PC-3 (cell line): Measurements from ENCODE around the gene MYH15. TPM values are rescaled to one million over a fixed set of nuclear protein-coding genes. Genes with fewer than 3 reads are reported as not detected.

Experiments used
- ATAC-seq: fragments of 200-7000 bp; cut with Tn5 transposase; 2 replicates; pipeline ENCODE4 v1.9.1; 2020; ENCODE audit warnings: mild to moderate bottlenecking, moderate library complexity
- BruUV-seq: library from RNA; stranded (reverse); fragments of 400-500 nt; replicated peaks from 2 replicates; lab custom pipeline; 2021; lab: Mats Ljungman, UMichigan
- CTCF ChIA-PET: fragments of 300-600 bp; sonication (Branson Sonifier 250); formaldehyde crosslinking; loops from one replicate; lab custom pipeline; 2022; ENCODE audit warnings: antibody characterized with exemption; lab: Charles Lee
- POLR2A ChIA-PET: fragments of 300-600 bp; sonication (Branson Sonifier 250); formaldehyde crosslinking; loops from one replicate; lab custom pipeline; 2022; ENCODE audit warnings: antibody characterized with exemption; ENCODE audit not compliant: unreplicated experiment; lab: Charles Lee
- DNase-seq: peaks from one replicate; pipeline ENCODE4 v3.0.0-alpha.2; 2015
- H2AFZ ChIP-seq: fragments of 300-600 bp; sonication (generic); 2 replicates; pipeline ENCODE4 v1.6.0; 2016; ENCODE audit warnings: antibody characterized with exemption, low read length
- H3F3A ChIP-seq: fragments of 300-600 bp; sonication (generic); one replicate; pipeline ENCODE4 v1.6.0; 2017; ENCODE audit warnings: antibody characterized with exemption, low read length, control low read depth, mild to moderate bottlenecking; ENCODE audit not compliant: unreplicated experiment
- H3K27ac ChIP-seq: fragments of 300-600 bp; sonication (generic); 2 replicates; pipeline ENCODE4 v1.5.1; 2016; ENCODE audit warnings: mild to moderate bottlenecking, low read length
- H3K27me3 ChIP-seq: fragments of 300-600 bp; sonication (generic); 2 replicates; pipeline ENCODE4 v1.6.1; 2016; ENCODE audit warnings: low read length, mixed read lengths
- H3K36me3 ChIP-seq: fragments of 300-600 bp; sonication (generic); 2 replicates; pipeline ENCODE4 v1.6.1; 2016; ENCODE audit warnings: low read depth, mixed run types, low read length, mixed read lengths
- H3K4me1 ChIP-seq: fragments of 300-600 bp; sonication (generic); 2 replicates; pipeline ENCODE4 v1.5.1; 2016; ENCODE audit warnings: low read length; ENCODE audit not compliant: insufficient read depth
- H3K4me2 ChIP-seq: fragments of 300-600 bp; sonication (generic); 2 replicates; pipeline ENCODE4 v1.6.0; 2016; ENCODE audit warnings: low read length
- H3K4me3 ChIP-seq: fragments of 300-600 bp; sonication (generic); 2 replicates; pipeline ENCODE4 v1.5.1; 2016; ENCODE audit warnings: mild to moderate bottlenecking, low read length, mixed read lengths
- H3K79me2 ChIP-seq: fragments of 300-600 bp; sonication (generic); 2 replicates; pipeline ENCODE4 v1.6.1; 2017; ENCODE audit warnings: low read length, mixed read lengths
- H3K9ac ChIP-seq: fragments of 300-600 bp; sonication (generic); 2 replicates; pipeline ENCODE4 v1.6.0; 2016; ENCODE audit warnings: mild to moderate bottlenecking, low read length
- H3K9me2 ChIP-seq: fragments of 300-600 bp; sonication (generic); replicated peaks from 2 replicates; pipeline ENCODE4 v1.6.1; 2016; ENCODE audit warnings: mixed run types, low read length, mixed read lengths
- H3K9me3 ChIP-seq: fragments of 300-600 bp; sonication (generic); 2 replicates; pipeline ENCODE4 v1.6.1; 2016; ENCODE audit warnings: low read length, mixed read lengths
- H4K20me1 ChIP-seq: fragments of 300-600 bp; sonication (generic); 2 replicates; pipeline ENCODE4 v1.6.1; 2016; ENCODE audit warnings: low read length, mixed read lengths
- EZH2 ChIP-seq: fragments of 300-600 bp; sonication (generic); IDR thresholded peaks from one replicate; pipeline ENCODE4 v1.6.1; 2017; ENCODE audit warnings: antibody characterized with exemption, mild to moderate bottlenecking, low read length; ENCODE audit not compliant: unreplicated experiment
- EZH2phosphoT487 ChIP-seq: fragments of 300-600 bp; sonication (generic); IDR thresholded peaks from 2 replicates; pipeline ENCODE4 v1.6.1; 2018; ENCODE audit warnings: mild to moderate bottlenecking, antibody characterized with exemption, low read length, borderline replicate concordance
- intact Hi-C: fragments of 100-400 bp; cut with micrococcal nuclease; formaldehyde crosslinking; loops from 2 replicates; pipeline ENCODE4 v1.9.0; 2023
- total RNA-seq: library from RNA; depleted of rRNA; stranded (reverse); fragments of >200 nt; gene quantifications from 2 replicates; pipeline ENCODE4 v1.2.3, GENCODE V29; 2014
- TF ChIP-seq, protein P1 (sequence below): fragments of 300-600 bp; sonication (generic); conservative IDR thresholded peaks from 2 replicates; pipeline ENCODE4 v1.5.1; 2017; ENCODE audit warnings: antibody characterized with exemption, low read depth, mild to moderate bottlenecking, low read length

MYH15 gene
- total RNA-seq, 1 experiment from 2014 or later, result 2.4 TPM

- H3K27me3 ChIP-seq, result no peaks in the 10 kb centered on the region
- no peaks in the 10 kb centered on the region for H3F3A ChIP-seq
- peaks cover 13% of the 10 kb centered on the region for H3K4me1 ChIP-seq
- no peaks in the 10 kb centered on the region for H4K20me1 ChIP-seq
- H3K27ac ChIP-seq, result no peak overlapping the region
- no peaks in the 10 kb centered on the region for H3K36me3 ChIP-seq
- H3K4me3 ChIP-seq, result no peak overlapping the region
- ChIA-PET CTCF (no interaction called here), POLR2A (no interaction called here)
- DNase-seq, result no peak
- no peaks in the 10 kb centered on the region for H3K9me3 ChIP-seq
- H3K9me2 ChIP-seq, result no peaks in the 10 kb centered on the region
- no peak overlapping the region for H3K9ac ChIP-seq
- no peak for ATAC-seq
- no peaks in the 10 kb centered on the region for H3K79me2 ChIP-seq
- H3K4me2 ChIP-seq, result no peak overlapping the region
- BruUV-seq, result no TSS peak
- TF ChIP-seq EZH2phosphoT487, result no peak
- no peak for TF ChIP-seq EZH2
- TF ChIP-seq, protein P1, sequence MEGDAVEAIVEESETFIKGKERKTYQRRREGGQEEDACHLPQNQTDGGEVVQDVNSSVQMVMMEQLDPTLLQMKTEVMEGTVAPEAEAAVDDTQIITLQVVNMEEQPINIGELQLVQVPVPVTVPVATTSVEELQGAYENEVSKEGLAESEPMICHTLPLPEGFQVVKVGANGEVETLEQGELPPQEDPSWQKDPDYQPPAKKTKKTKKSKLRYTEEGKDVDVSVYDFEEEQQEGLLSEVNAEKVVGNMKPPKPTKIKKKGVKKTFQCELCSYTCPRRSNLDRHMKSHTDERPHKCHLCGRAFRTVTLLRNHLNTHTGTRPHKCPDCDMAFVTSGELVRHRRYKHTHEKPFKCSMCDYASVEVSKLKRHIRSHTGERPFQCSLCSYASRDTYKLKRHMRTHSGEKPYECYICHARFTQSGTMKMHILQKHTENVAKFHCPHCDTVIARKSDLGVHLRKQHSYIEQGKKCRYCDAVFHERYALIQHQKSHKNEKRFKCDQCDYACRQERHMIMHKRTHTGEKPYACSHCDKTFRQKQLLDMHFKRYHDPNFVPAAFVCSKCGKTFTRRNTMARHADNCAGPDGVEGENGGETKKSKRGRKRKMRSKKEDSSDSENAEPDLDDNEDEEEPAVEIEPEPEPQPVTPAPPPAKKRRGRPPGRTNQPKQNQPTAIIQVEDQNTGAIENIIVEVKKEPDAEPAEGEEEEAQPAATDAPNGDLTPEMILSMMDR, result no peak
- no peak overlapping the region for H2AFZ ChIP-seq
- intact Hi-C loops, result no loop called here
Observed at GRCh38 chr3:108415661-108416060, 94.7 kb downstream of the MYH15 start.

DNA sequence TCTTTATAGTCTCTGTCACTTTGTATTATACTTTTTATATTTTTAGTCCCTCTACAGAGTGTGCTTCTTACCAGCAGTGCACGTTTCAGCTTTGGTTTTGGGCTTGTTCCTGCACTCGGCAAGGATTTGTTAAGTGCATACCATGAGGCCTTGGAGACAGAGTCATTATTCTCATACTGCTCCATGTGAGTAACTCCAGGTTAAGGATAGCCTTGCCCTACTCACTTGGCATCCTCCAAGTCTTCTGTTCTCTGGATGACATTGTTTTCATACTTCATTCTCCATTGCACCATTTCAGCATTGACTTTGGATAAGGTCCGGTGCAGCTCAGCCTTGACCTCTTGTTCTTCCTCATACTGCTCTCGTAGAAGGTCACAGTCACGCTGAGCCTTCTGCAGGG lies 96.4 kb downstream of the MYH15 start:
- POLR2A ChIA-PET, result no interaction called here
- intact Hi-C loops, result no loop called here
- ATAC-seq (no peak), DNase-seq (no peak)
- no peak overlapping the region for H3K4me2 ChIP-seq
- no peaks in the 10 kb centered on the region for H3F3A ChIP-seq
- CTCF ChIA-PET, result no interaction called here
- H3K4me1 ChIP-seq, result peaks cover 13% of the 10 kb centered on the region
- no peaks in the 10 kb centered on the region for H3K9me2 ChIP-seq
- TF ChIP-seq, protein P1, result no peak
- TF ChIP-seq EZH2phosphoT487 (no peak), EZH2 (no peak)
- no peak overlapping the region for H3K9ac ChIP-seq
- no peaks in the 10 kb centered on the region for H3K9me3 ChIP-seq
- H3K4me3 ChIP-seq, result no peak overlapping the region
- BruUV-seq, result no TSS peak
- no peak overlapping the region for H2AFZ ChIP-seq
- no peaks in the 10 kb centered on the region for H4K20me1 ChIP-seq
- no peaks in the 10 kb centered on the region for H3K79me2 ChIP-seq
- no peaks in the 10 kb centered on the region for H3K36me3 ChIP-seq
- H3K27me3 ChIP-seq, result no peaks in the 10 kb centered on the region
- no peak overlapping the region for H3K27ac ChIP-seq

- TF ChIP-seq, protein P1, result no peak
- intact Hi-C loops, result no loop called here
- Histone ChIP-seq H3K9ac (no peak overlapping the region), H2AFZ (no peak overlapping the region), H3K4me3 (no peak overlapping the region), H3K9me3 (no peaks in the 10 kb centered on the region), H3F3A (no peaks in the 10 kb centered on the region), H3K9me2 (no peaks in the 10 kb centered on the region), H3K27me3 (no peaks in the 10 kb centered on the region), H4K20me1 (no peaks in the 10 kb centered on the region), H3K36me3 (no peaks in the 10 kb centered on the region), H3K4me2 (peak overlapping the region; percentile 9), H3K4me1 (peaks cover 13% of the 10 kb centered on the region), H3K79me2 (no peaks in the 10 kb centered on the region), H3K27ac (no peak overlapping the region)
- CTCF ChIA-PET, result no interaction called here
- POLR2A ChIA-PET, result no interaction called here
- no TSS peak for BruUV-seq
- DNase-seq, result peak; percentile 80
- peak; percentile 59 for ATAC-seq
Observed at GRCh38 chr3:108412121-108412750, 98.2 kb downstream of the MYH15 start.
